Glomerular endothelial cell (primary cell): ENCODE data around the gene MYH15. TPM values are rescaled to one million over a fixed set of nuclear protein-coding genes. Genes with fewer than 3 reads are reported as not detected.

ENCODE experiments used
- DNase-seq: peaks from one replicate; pipeline ENCODE4 v3.0.0-alpha.2; 2011; ENCODE audit warnings: low read depth, low spot score; ENCODE audit errors: extremely low read depth
- total RNA-seq: library from RNA; depleted of rRNA; stranded (reverse); fragments of >200 nt; gene quantifications from 2 replicates; pipeline ENCODE4 v1.2.3, GENCODE V29; 2015

Gene MYH15
- total RNA-seq, 1 donor from 2014 or later, result 0.06 TPM

GRCh38 chr3:108511055-108511454 is 659 bp upstream of the MYH15 start:
- no peak for DNase-seq

- DNase-seq, result no peak
Measured at GRCh38 chr3:108509871-108510270, 525 bp downstream of the MYH15 start.

DNA sequence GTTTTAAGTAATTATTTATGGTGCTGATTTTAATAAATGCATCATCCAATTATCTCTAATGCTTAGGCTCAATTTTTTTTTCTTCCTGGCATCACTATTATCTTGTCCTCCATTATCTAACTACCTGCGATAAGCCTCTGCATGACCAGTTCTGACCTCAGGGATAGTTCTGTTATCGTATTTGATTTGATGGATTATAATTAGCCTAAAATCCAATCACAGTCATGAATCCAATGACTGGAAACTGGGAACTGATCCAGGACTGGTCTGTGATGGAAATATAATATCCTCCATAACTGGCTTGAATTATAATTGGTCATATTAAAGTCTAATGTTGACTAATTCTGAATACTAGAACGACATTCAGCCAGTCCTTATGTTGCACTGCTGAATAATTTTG is 1.1 kb downstream of the MYH15 start:
- DNase-seq, result no peak

- no peak for DNase-seq
Measured at GRCh38 chr3:108507902-108508301, 2.5 kb downstream of the MYH15 start.

DNA sequence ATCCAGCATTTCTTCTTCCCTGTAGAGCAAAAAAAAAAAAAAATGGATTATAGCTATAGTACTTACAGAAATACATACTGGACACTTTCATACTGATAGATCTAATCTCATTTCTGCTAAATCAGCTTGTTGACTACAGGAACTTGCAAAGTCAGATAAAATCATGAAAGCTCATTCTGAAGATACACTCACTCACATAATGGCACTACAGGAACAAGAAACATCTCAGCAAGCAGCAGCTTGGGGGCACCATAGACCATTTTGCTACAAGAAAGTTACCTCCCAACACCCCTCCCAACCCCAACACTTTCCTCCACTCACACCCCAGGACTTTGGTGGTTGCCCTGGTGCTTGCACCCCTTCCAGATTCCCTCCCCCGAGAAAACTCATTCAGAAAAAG is 4.6 kb downstream of the MYH15 start:
- no peak for DNase-seq

GRCh38 chr3:108503722-108504121 is 6.7 kb downstream of the MYH15 start:
- no peak for DNase-seq

- DNase-seq, result no peak
Measured at GRCh38 chr3:108501535-108501934, 8.9 kb downstream of the MYH15 start.

DNA sequence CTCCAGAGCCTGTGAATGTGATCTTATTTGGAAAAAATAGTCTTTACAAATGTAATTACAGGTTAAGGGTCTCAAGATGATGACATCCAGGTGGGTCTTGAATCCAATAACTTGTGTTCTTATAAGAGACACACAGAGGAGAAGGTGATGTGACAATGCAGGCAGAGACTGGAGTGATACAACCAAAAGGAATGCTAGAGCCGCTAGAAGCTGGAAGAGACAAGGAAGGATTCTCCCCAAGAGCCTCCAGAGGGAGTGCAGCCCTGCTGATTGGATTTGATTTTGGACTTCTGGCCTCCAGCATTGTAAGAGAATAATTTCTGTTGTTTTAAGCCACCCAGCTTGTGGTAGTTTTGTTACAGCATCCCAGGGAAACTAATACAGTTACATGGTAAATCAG is 9.7 kb downstream of the MYH15 start:
- DNase-seq, result no peak

- DNase-seq, result no peak
Measured at GRCh38 chr3:108497271-108497670, 13.1 kb downstream of the MYH15 start.

GRCh38 chr3:108495717-108496116 is 14.7 kb downstream of the MYH15 start:
- DNase-seq, result no peak

- no peak for DNase-seq
Measured at GRCh38 chr3:108494906-108495531, 15.4 kb downstream of the MYH15 start.

DNA sequence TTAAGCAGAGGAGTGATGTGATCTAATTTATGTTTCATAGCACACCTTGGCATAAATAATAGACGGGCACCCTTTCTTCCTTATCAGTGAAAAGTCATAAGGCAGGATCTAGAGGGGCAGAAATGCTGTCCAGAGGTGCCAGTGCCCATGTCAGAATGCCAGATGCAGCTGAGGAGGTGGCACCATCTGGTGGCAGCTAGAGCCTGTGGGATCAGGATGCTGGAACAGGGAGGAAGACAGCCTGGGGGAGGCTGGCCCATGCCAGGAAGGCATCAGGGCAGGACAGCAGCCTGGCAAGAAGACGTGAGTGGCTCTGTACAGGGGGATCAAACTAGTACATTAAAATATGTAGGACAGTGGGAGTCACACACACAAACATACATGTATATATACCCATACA is 16.5 kb downstream of the MYH15 start:
- DNase-seq, result no peak

DNA sequence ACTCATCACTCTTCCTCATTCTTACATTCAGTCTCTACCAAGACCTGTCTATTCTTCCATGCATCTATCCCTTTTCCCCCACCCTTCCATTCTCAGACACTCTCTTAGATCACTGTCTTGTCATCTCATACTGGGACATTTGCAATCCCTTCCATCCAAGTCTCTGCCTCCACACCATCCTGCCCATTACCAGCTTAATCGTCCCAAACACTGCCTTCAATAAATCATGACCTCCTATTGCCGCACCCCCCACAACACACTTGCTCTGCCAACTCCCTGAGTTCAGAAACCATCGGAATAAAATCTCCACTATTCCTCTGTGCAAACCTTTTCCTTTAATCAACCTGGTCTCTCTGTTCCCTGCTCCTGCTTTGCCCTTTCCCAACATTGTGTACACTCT is 18.9 kb downstream of the MYH15 start:
- no peak for DNase-seq

DNA sequence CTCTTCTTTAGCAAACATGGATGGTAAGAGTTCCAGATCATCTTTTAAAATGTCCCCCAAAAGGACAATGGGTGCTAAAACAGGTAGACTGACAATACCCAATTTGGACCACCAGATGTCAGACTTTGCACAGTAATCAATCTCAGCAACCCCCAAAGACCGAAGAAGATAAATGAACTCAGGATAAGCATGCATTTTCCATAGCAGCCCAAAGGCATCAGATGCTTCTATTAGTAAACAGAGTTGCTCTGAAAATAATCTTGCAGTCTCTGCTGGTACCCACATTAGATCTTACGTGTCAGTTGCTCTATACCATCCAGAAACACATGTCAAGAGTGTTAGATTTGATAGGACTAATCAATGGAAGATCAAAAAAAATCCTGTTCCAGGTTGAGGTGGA is 20.6 kb downstream of the MYH15 start:
- DNase-seq, result no peak

GRCh38 chr3:108488631-108489030 is 21.8 kb downstream of the MYH15 start:
- DNase-seq, result no peak

DNA sequence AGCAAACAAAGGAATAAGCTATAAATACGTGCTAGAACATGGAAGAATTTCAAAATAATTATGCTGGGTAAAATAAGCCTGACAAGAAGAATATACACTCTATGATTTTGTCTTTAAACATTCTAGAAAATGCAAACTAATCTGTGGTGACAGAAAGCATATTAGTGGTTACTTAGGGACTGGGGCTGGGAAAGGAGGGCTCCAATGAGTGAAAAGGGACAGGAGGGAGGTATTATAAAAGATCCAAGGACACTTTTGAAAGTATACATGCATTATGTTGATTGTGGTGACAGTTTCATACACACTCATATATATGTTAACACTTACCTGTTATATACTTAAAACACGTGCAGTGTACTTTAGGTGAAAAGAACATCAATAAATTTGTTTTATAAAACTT is 23.0 kb downstream of the MYH15 start:
- no peak for DNase-seq

GRCh38 chr3:108486941-108487340 is 23.5 kb downstream of the MYH15 start:
- no peak for DNase-seq

- no peak for DNase-seq
Measured at GRCh38 chr3:108486338-108486737, 24.1 kb downstream of the MYH15 start.

- DNase-seq, result no peak
Measured at GRCh38 chr3:108485146-108485545, 25.2 kb downstream of the MYH15 start.

- DNase-seq, result no peak
Measured at GRCh38 chr3:108479224-108479623, 31.2 kb downstream of the MYH15 start.

DNA sequence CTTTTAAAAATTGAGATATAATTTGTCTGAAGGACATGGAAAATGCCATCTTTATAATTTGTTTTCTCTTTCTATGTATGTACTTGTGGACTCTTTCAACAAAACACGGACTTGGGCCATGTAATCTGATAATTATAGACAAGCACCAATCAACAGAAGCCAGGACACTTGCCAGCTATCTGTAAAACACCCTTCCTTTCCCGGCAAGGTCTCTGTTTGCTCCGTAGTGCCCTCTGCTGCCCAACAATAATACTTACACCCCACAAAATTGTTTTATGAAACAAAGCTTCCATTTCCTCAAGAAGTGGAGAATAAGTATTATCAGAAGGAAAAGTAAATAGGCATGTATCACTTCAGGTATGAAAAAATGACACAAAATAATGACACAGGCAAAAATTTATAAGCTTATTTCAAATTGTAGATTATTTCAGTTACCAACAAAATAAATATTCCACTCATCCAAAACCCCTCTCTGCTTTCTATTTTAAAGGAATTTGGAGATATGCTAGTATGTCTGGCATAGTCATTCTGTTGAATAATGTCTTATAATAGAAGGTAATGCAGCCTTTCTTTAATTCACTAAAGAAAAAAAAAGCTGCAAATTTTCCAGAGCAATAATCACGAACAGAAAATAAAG is 32.8 kb downstream of the MYH15 start:
- no peak for DNase-seq

DNA sequence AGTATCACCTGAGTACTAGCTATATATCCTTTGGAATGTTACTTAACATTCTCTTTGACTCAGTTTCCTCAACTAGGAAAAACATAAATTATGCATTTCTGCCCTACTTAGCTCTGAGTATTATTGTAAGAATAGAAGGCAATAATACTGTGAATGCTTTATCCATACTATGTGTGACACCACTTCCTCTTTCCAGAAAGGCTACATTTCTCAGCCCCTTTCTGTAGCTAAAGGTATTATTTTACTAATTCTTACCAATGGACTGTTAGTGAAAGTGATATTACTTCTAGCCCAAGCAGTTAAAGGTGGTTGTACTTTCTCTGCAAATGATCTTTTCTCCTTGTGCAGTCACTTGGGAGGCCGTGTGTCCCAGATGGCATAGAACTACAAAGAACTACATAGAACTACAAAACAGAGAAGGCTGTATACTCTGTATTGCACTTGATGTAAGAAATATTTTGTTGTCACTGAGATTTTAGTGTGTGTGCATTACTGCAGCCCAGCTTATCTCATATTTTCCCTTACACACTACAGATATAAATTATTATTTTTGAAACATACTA is 35.1 kb downstream of the MYH15 start:
- DNase-seq, result no peak

DNA sequence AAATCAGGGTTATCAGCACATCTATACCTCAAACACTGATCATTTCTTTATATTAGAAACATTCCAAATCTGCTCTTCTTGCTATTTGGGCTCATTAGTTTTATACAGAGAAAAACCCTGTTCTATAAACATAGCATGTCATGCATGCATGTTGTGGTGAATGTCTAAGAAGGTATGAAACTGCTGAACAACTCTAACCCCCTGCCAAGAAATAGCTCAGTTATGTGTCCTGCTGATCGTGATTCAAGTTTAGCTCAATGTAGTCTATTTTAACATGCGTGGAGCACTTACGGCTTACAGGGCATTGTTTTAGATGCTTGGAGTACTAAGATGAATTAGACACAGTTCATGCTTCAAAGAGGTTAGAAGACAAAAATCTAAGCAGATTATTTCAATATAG is 35.8 kb downstream of the MYH15 start:
- DNase-seq, result no peak
